Measurements from ENCODE around the gene ARF6.

The ARF6 gene

GRCh38 chr14:49915085-49915484 lies 22.2 kb downstream of the ARF6 start:
- Mint-ChIP-seq H3K4me3 (no peak overlapping the region), H3K27me3 (no peaks in the 10 kb centered on the region), H3K27ac (no peak overlapping the region), H3K4me1 (ENCODE audit: low read depth) (peaks cover 21% of the 10 kb centered on the region), H3K36me3 (no peaks in the 10 kb centered on the region), H3K9me3 (ENCODE audit: low read depth) (no peaks in the 10 kb centered on the region)

GRCh38 chr14:49918706-49919105 lies 25.8 kb downstream of the ARF6 start:
- no peaks in the 10 kb centered on the region for H3K27me3 Mint-ChIP-seq

GRCh38 chr14:49919825-49920659 lies 27.2 kb downstream of the ARF6 start:
- Mint-ChIP-seq H3K4me1 (ENCODE audit: low read depth) (peaks cover 21% of the 10 kb centered on the region), H3K27me3 (no peaks in the 10 kb centered on the region), H3K9me3 (ENCODE audit: low read depth) (no peaks in the 10 kb centered on the region), H3K36me3 (no peaks in the 10 kb centered on the region), H3K27ac (no peak overlapping the region), H3K4me3 (no peak overlapping the region)

More at GRCh38 chr14:49918706-49919105, 25.8 kb downstream of the ARF6 start:
- no peaks in the 10 kb centered on the region for H3K9me3 Mint-ChIP-seq (ENCODE audit: low read depth)
- H3K27ac Mint-ChIP-seq = no peak overlapping the region
- H3K4me3 Mint-ChIP-seq = no peak overlapping the region
- peaks cover 21% of the 10 kb centered on the region for H3K4me1 Mint-ChIP-seq (ENCODE audit: low read depth)
- no peaks in the 10 kb centered on the region for H3K36me3 Mint-ChIP-seq

GRCh38 chr14:49920935-49921334 lies 28.1 kb downstream of the ARF6 start:
- Mint-ChIP-seq H3K9me3 (ENCODE audit: low read depth) (no peaks in the 10 kb centered on the region), H3K36me3 (no peaks in the 10 kb centered on the region), H3K27me3 (no peaks in the 10 kb centered on the region), H3K4me3 (no peak overlapping the region), H3K4me1 (ENCODE audit: low read depth) (peaks cover 19% of the 10 kb centered on the region), H3K27ac (no peak overlapping the region)

- H3K27me3 Mint-ChIP-seq = no peaks in the 10 kb centered on the region
- H3K4me3 Mint-ChIP-seq = no peak overlapping the region
- H3K4me1 Mint-ChIP-seq (ENCODE audit: low read depth) = peaks cover 19% of the 10 kb centered on the region
- H3K27ac Mint-ChIP-seq = no peak overlapping the region
- H3K36me3 Mint-ChIP-seq = no peaks in the 10 kb centered on the region
- no peaks in the 10 kb centered on the region for H3K9me3 Mint-ChIP-seq (ENCODE audit: low read depth)
Measured at GRCh38 chr14:49921401-49921800, 28.5 kb downstream of the ARF6 start.

GRCh38 chr14:49923442-49923841 lies 30.6 kb downstream of the ARF6 start:
- Mint-ChIP-seq H3K4me1 (ENCODE audit: low read depth) (peaks cover 19% of the 10 kb centered on the region), H3K9me3 (ENCODE audit: low read depth) (no peaks in the 10 kb centered on the region), H3K36me3 (no peaks in the 10 kb centered on the region), H3K27me3 (no peaks in the 10 kb centered on the region), H3K27ac (peak overlapping the region; percentile 61), H3K4me3 (no peak overlapping the region)

GRCh38 chr14:49923881-49924280 lies 31.0 kb downstream of the ARF6 start:
- peaks cover 19% of the 10 kb centered on the region for H3K4me1 Mint-ChIP-seq (ENCODE audit: low read depth)
- no peaks in the 10 kb centered on the region for H3K36me3 Mint-ChIP-seq
- H3K4me3 Mint-ChIP-seq = no peak overlapping the region
- no peaks in the 10 kb centered on the region for H3K27me3 Mint-ChIP-seq
- peak overlapping the region; percentile 61 for H3K27ac Mint-ChIP-seq
- no peaks in the 10 kb centered on the region for H3K9me3 Mint-ChIP-seq (ENCODE audit: low read depth)

GRCh38 chr14:49924852-49925251 lies 32.0 kb downstream of the ARF6 start:
- peaks cover 17% of the 10 kb centered on the region for H3K4me1 Mint-ChIP-seq (ENCODE audit: low read depth)
- H3K4me3 Mint-ChIP-seq = no peak overlapping the region
- H3K27ac Mint-ChIP-seq = no peak overlapping the region
- H3K9me3 Mint-ChIP-seq (ENCODE audit: low read depth) = no peaks in the 10 kb centered on the region
- H3K36me3 Mint-ChIP-seq = no peaks in the 10 kb centered on the region
- H3K27me3 Mint-ChIP-seq = no peaks in the 10 kb centered on the region

- H3K27me3 Mint-ChIP-seq = no peaks in the 10 kb centered on the region
- no peak overlapping the region for H3K27ac Mint-ChIP-seq
- H3K4me3 Mint-ChIP-seq = no peak overlapping the region
- no peaks in the 10 kb centered on the region for H3K36me3 Mint-ChIP-seq
- H3K9me3 Mint-ChIP-seq (ENCODE audit: low read depth) = no peaks in the 10 kb centered on the region
- peaks cover 14% of the 10 kb centered on the region for H3K4me1 Mint-ChIP-seq (ENCODE audit: low read depth)
Measured at GRCh38 chr14:49926803-49927202, 33.9 kb downstream of the ARF6 start.

- H3K27me3 Mint-ChIP-seq = no peaks in the 10 kb centered on the region
- H3K27ac Mint-ChIP-seq = no peak overlapping the region
- H3K4me1 Mint-ChIP-seq (ENCODE audit: low read depth) = peaks cover 10% of the 10 kb centered on the region
- no peaks in the 10 kb centered on the region for H3K9me3 Mint-ChIP-seq (ENCODE audit: low read depth)
- H3K36me3 Mint-ChIP-seq = no peaks in the 10 kb centered on the region
- no peak overlapping the region for H3K4me3 Mint-ChIP-seq
Measured at GRCh38 chr14:49928015-49928414, 35.1 kb downstream of the ARF6 start.

GRCh38 chr14:49930720-49931119 lies 37.8 kb downstream of the ARF6 start:
- peaks cover 2% of the 10 kb centered on the region for H3K4me1 Mint-ChIP-seq (ENCODE audit: low read depth)
- H3K27ac Mint-ChIP-seq = no peak overlapping the region
- no peaks in the 10 kb centered on the region for H3K36me3 Mint-ChIP-seq
- H3K9me3 Mint-ChIP-seq (ENCODE audit: low read depth) = no peaks in the 10 kb centered on the region
- no peak overlapping the region for H3K4me3 Mint-ChIP-seq
- no peaks in the 10 kb centered on the region for H3K27me3 Mint-ChIP-seq

- no peaks in the 10 kb centered on the region for H3K36me3 Mint-ChIP-seq
- H3K27me3 Mint-ChIP-seq = no peaks in the 10 kb centered on the region
- H3K4me1 Mint-ChIP-seq (ENCODE audit: low read depth) = peaks cover 2% of the 10 kb centered on the region
- H3K4me3 Mint-ChIP-seq = no peak overlapping the region
- H3K27ac Mint-ChIP-seq = no peak overlapping the region
- peaks cover 2% of the 10 kb centered on the region for H3K9me3 Mint-ChIP-seq (ENCODE audit: low read depth)
Measured at GRCh38 chr14:49931523-49931922, 38.6 kb downstream of the ARF6 start.

- H3K27ac Mint-ChIP-seq = no peak overlapping the region
- no peak overlapping the region for H3K4me3 Mint-ChIP-seq
- peaks cover 6% of the 10 kb centered on the region for H3K9me3 Mint-ChIP-seq (ENCODE audit: low read depth)
- H3K36me3 Mint-ChIP-seq = no peaks in the 10 kb centered on the region
- H3K4me1 Mint-ChIP-seq (ENCODE audit: low read depth) = peaks cover 3% of the 10 kb centered on the region
- H3K27me3 Mint-ChIP-seq = no peaks in the 10 kb centered on the region
Measured at GRCh38 chr14:49933128-49933527, 40.2 kb downstream of the ARF6 start.

GRCh38 chr14:49933704-49934103 lies 40.8 kb downstream of the ARF6 start:
- peaks cover 6% of the 10 kb centered on the region for H3K9me3 Mint-ChIP-seq (ENCODE audit: low read depth)
- no peak overlapping the region for H3K4me3 Mint-ChIP-seq
- H3K4me1 Mint-ChIP-seq (ENCODE audit: low read depth) = peaks cover 5% of the 10 kb centered on the region
- no peaks in the 10 kb centered on the region for H3K27me3 Mint-ChIP-seq
- H3K27ac Mint-ChIP-seq = no peak overlapping the region
- H3K36me3 Mint-ChIP-seq = no peaks in the 10 kb centered on the region

- Mint-ChIP-seq H3K4me3 (no peak overlapping the region), H3K9me3 (ENCODE audit: low read depth) (peaks cover 6% of the 10 kb centered on the region), H3K27ac (no peak overlapping the region), H3K36me3 (no peaks in the 10 kb centered on the region), H3K27me3 (no peaks in the 10 kb centered on the region), H3K4me1 (ENCODE audit: low read depth) (peaks cover 7% of the 10 kb centered on the region)
Measured at GRCh38 chr14:49934646-49935045, 41.8 kb downstream of the ARF6 start.

- Mint-ChIP-seq H3K4me3 (no peak overlapping the region), H3K4me1 (ENCODE audit: low read depth) (peaks cover 15% of the 10 kb centered on the region), H3K27ac (no peak overlapping the region), H3K27me3 (no peaks in the 10 kb centered on the region), H3K36me3 (no peaks in the 10 kb centered on the region), H3K9me3 (ENCODE audit: low read depth) (peaks cover 6% of the 10 kb centered on the region)
Measured at GRCh38 chr14:49935526-49935925, 42.6 kb downstream of the ARF6 start.

Data from activated naive CD8-positive, alpha-beta T cell (primary cell).